ENCODE data around the gene WIPF2.
A peak's percentile ranks its signal among the peaks of the same experiment; 100 is the strongest.

WIPF2 gene

DNA sequence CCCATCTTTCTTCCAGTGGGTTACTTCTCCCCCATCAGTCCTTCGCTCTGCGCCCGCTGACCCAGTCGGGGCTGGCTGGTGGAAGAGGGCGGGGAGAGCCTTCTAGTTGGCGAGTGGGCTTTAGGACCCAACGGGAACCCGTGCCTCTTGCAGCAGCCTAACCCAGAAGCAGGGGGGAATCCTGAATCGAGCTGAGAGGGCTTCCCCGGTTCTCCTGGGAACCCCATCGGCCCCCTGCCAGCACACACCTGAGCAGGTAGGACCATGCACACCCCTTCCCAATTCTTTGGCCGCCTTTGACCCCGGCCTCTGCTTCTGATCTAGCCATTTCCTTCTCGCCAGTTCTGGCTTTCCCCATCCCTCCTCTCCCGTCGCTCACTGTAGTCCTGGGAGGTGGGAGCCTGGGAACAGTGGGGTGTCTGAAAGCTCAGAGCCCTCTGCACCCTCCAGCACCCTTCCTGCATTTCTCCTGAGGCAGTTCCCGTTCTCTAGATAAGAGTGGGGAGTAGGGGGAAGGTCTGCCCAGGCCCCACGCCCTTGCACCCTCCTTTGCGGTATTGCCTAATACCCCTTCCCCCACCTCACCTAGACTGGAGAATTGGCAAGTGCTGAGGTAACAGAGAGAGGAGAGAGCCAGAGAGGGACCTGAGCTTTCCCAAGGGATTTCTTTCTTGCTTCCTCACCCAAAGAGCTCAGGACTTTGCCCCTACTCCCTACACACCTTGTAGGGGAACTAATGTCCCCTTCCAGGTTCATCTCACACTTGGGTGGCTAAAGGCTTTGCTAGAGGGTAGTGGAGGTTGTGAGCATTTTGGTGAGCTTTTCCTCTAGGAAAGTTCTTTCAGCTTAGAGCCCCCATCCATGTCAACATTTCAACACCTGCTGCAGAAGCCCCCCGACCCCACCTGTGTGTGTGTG is 90.2 kb downstream of the WIPF2 start, which contains the start of gene RARA:
Gene RARA (plus strand): TSS at position 150 of the 918 bp plus-strand sequence. CDS start 22,039 bp downstream, outside the sequence.
- no peak within 1 kb of the TSS for H3K27ac ChIP-seq (ENCODE audit: low read depth, low read length)
- H3K9ac ChIP-seq (ENCODE audit: low read length): peak within 1 kb of the TSS; percentile 19
- peak within 1 kb of the TSS; percentile 69 for H3K4me3 ChIP-seq (ENCODE audit: low read length)
- no peaks in the 10 kb centered on the region for H3K27me3 ChIP-seq (ENCODE audit: control insufficient read depth, insufficient read depth, low read length)
- H3K36me3 ChIP-seq (ENCODE audit: control insufficient read depth, insufficient read depth, low read length): no peaks in the 10 kb centered on the region
- peaks cover 38% of the 10 kb centered on the region for H3K4me1 ChIP-seq (ENCODE audit: control insufficient read depth, insufficient read depth, low read length)

DNA sequence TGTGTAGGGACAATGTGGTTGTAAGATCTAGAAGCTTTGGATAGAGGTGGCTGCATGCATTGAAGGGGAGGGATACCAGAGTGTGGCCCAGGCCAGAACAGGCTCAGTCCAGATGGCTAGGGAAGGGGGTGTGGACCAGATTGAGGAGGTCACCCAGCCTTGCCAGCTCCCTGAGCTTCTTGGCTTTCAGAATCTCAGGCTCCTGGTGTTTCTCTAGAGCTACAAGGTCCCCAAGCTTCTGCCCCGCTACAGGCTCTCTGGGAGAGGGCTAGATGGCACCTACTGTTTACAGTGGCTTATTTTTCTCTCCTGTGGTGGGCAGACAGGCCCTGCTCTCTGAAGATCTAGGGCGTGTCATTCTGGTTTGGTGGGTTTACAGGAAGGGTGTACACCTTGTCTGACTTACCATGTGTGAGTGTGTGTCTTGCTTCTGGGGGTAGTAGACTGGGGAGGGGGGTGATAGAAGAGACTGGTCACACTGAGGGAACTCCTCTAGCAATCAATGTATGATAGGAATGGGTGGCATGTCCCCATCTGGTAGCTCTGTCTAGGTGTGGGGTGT is 90.9 kb downstream of the WIPF2 start:
- Histone ChIP-seq H3K27me3 (ENCODE audit: control insufficient read depth, insufficient read depth, low read length) (no peaks in the 10 kb centered on the region), H3K36me3 (ENCODE audit: control insufficient read depth, insufficient read depth, low read length) (no peaks in the 10 kb centered on the region), H3K4me1 (ENCODE audit: control insufficient read depth, insufficient read depth, low read length) (peaks cover 32% of the 10 kb centered on the region), H3K9ac (ENCODE audit: low read length) (no peak overlapping the region), H3K4me3 (ENCODE audit: low read length) (peak overlapping the region; percentile 69), H3K27ac (ENCODE audit: low read depth, low read length) (no peak overlapping the region)

DNA sequence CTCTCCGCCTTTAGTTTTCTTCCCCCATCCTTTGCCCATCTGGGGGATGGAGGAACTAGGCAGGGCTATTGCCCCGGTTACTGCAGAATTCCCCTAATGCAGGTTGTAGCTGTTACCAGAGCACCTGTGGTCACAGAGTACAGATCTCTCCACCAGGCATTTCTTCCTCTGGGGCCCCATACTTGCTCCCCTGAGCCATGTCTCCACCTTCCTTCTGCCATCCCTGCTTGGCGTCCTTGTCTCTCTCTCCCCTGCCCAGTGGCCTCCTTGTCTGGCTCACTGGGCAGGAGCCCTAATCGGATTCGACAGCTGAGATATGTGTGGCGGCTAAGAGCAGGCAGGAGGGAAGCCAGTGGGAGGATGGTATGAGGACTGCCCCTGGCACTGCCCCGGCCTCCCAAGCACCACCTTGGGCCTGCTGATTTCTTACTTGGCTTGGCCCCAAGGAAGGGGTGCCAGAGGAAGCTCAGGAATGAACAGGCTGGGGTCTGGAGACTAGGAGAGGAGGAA is 91.8 kb downstream of the WIPF2 start:
- H3K4me1 ChIP-seq (ENCODE audit: control insufficient read depth, insufficient read depth, low read length): peaks cover 38% of the 10 kb centered on the region
- H3K27ac ChIP-seq (ENCODE audit: low read depth, low read length): no peak overlapping the region
- no peak overlapping the region for H3K9ac ChIP-seq (ENCODE audit: low read length)
- H3K4me3 ChIP-seq (ENCODE audit: low read length): no peak overlapping the region
- H3K27me3 ChIP-seq (ENCODE audit: control insufficient read depth, insufficient read depth, low read length): no peaks in the 10 kb centered on the region
- no peaks in the 10 kb centered on the region for H3K36me3 ChIP-seq (ENCODE audit: control insufficient read depth, insufficient read depth, low read length)

DNA sequence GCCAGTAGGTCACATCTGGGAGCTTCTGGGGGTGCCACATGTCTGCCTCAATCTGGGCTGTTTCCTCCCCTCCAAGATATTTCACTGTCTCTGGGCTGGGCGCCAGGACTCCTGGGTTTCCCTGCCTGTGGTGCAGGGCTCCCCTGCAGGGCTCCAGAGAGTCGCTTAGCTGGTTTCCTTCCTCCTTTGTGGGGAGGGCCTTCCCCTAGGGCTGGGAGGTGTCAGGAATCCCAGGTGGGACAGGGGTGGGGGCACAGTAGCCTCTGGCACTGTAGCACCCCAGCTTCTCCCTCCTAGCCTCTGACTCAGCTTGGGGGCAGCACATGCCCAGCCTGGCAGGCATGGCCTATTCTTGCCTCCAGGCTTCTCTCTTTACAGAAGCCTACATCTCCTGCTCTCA is 92.5 kb downstream of the WIPF2 start:
- H3K9ac ChIP-seq (ENCODE audit: low read length): no peak overlapping the region

DNA sequence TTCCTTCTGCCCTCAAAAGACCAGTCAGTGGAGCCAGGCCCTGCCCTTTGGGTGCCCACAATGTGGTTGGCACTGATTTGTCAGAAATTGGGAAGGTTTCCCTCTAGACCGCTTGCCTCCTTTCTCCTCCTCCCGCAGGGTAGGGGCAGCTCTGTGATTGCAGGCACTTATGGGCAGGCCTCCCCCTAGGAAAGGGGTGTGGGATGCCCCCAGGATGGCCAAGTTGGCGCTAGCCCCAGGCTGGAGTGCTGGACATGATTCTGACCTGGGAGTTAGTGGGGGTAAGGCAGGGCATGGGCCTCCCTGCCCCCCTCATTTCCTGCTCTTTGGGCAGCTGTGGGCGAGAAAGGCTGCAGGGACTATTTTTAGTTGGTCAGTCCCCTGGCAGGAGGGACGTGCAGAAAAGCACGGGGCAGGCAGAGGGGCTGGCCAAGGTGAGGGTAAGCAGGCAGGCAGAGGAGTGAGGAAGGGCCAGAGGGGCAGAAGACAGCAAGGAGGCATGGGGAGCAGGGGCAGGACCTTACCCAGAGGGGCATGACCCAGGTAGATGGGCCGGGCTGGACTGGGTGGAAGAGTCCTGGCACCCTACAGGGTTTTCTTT is 93.1 kb downstream of the WIPF2 start:
- Histone ChIP-seq H3K27me3 (ENCODE audit: control insufficient read depth, insufficient read depth, low read length) (no peaks in the 10 kb centered on the region), H3K4me3 (ENCODE audit: low read length) (no peak overlapping the region), H3K36me3 (ENCODE audit: control insufficient read depth, insufficient read depth, low read length) (no peaks in the 10 kb centered on the region), H3K4me1 (ENCODE audit: control insufficient read depth, insufficient read depth, low read length) (peaks cover 46% of the 10 kb centered on the region), H3K9ac (ENCODE audit: low read length) (no peak overlapping the region), H3K27ac (ENCODE audit: low read depth, low read length) (peak overlapping the region; percentile 19)

More for the DNA sequence above, 92.5 kb downstream of the WIPF2 start:
- peak overlapping the region; percentile 35 for H3K27ac ChIP-seq (ENCODE audit: low read depth, low read length)
- H3K4me1 ChIP-seq (ENCODE audit: control insufficient read depth, insufficient read depth, low read length): peaks cover 44% of the 10 kb centered on the region
- H3K4me3 ChIP-seq (ENCODE audit: low read length): no peak overlapping the region
- H3K36me3 ChIP-seq (ENCODE audit: control insufficient read depth, insufficient read depth, low read length): no peaks in the 10 kb centered on the region
- no peaks in the 10 kb centered on the region for H3K27me3 ChIP-seq (ENCODE audit: control insufficient read depth, insufficient read depth, low read length)

DNA sequence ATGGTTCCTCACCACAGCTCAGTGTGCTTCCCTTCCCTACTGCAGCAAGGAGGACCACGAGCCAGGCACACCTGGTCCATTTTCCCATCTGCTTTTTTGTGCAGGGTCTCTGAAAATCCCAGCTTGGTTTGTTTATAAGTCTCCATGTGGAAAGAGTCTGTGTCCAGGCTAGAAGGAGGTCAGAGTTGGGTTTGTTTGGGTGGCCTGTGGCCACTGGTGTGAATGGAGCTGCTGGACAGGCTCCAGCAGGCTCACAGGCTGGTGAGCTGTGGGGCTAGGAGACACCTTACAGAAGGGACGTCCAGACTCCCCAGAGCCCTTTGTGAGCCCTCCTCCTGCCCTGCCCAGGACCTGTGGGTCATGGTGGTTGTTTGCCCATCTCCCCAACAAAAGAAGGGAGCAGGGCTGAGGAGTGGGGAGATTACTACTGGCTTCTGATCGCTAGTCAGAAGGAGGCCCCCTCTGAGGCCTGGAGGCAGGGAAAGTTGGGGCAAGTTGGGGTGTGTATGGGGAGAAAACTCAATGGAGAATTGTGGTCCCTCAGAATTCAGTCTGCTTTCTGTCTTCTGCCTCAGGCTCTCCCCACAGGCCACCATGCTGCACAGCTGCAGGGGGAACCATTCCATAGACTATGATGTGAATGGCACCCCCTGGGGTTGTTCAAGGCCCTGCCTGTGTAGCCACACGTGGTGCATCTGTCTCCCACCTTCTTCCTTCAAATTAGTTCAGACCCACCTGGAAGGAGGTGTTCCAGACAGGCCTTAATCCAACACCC is 94.0 kb downstream of the WIPF2 start:
- H3K27me3 ChIP-seq (ENCODE audit: control insufficient read depth, insufficient read depth, low read length): no peaks in the 10 kb centered on the region
- peaks cover 50% of the 10 kb centered on the region for H3K4me1 ChIP-seq (ENCODE audit: control insufficient read depth, insufficient read depth, low read length)
- H3K9ac ChIP-seq (ENCODE audit: low read length): no peak overlapping the region
- no peak overlapping the region for H3K27ac ChIP-seq (ENCODE audit: low read depth, low read length)
- H3K36me3 ChIP-seq (ENCODE audit: control insufficient read depth, insufficient read depth, low read length): no peaks in the 10 kb centered on the region
- H3K4me3 ChIP-seq (ENCODE audit: low read length): no peak overlapping the region

DNA sequence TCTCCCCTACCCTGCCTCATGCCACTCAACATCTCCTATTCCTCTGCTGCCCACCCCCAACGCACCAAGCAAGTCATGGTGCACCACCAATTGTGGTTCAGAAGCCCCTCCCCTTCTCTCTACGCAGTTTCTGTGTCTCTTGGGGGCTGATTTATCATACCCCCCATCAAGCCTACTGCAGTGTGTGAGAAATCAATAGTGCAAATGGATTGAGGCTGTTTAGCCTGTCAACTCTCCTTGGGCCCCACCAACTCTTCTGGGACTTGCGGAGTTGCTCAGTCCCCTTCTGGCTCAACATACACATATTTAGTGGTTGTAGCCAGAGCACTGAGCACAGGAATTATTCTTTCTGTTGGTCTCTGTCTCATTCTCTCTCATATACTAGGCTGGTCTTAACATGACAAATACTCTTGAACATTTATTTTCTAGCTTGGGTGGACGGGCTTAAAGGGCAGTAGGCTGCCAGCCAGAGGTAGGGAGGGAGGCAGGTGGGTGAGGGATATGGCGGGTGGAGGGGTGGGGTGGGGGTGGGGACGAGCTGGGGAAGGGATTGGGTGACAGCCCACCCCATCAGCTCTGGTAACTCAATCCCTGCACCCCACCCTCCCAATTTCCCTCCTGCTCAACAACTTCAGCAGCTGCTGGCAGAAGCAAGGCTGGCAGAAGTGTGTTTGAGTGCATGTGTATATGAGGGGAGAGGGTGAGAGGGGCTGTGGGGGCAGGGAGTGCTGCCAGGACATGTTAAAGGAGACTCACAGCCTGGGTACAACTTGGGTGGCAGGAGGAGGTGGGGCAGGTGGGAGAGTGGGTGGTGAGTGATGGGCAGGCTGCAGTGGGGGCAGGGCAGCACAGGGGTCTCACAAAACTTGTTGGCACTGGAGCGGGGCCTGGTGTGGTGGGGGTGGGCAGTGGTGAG is 94.8 kb downstream of the WIPF2 start:
- Histone ChIP-seq H3K9ac (ENCODE audit: low read length) (no peak overlapping the region), H3K4me1 (ENCODE audit: control insufficient read depth, insufficient read depth, low read length) (peaks cover 50% of the 10 kb centered on the region), H3K27ac (ENCODE audit: low read depth, low read length) (no peak overlapping the region), H3K36me3 (ENCODE audit: control insufficient read depth, insufficient read depth, low read length) (no peaks in the 10 kb centered on the region), H3K4me3 (ENCODE audit: low read length) (no peak overlapping the region), H3K27me3 (ENCODE audit: control insufficient read depth, insufficient read depth, low read length) (no peaks in the 10 kb centered on the region)

DNA sequence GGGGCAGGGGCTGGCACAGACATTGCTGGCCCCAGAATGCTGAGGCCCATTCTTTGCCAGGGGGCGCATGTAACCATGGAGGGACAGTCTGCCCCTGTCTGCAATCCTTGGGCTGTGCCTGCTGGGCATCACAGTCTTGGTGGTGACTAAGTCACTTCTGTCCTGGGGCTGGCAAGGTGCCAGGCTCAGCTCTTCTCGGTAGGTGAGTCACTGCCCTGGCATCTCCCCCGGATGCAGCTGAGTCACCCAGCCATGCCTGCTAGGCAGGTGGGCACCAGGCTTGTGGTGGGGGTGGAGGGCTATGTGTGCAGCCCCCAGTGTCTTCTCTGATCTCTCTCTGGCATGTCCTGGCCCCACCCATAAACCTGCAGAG is 95.5 kb downstream of the WIPF2 start:
- Histone ChIP-seq H3K27me3 (ENCODE audit: control insufficient read depth, insufficient read depth, low read length) (no peaks in the 10 kb centered on the region), H3K4me1 (ENCODE audit: control insufficient read depth, insufficient read depth, low read length) (peaks cover 51% of the 10 kb centered on the region), H3K27ac (ENCODE audit: low read depth, low read length) (no peak overlapping the region), H3K9ac (ENCODE audit: low read length) (no peak overlapping the region), H3K36me3 (ENCODE audit: control insufficient read depth, insufficient read depth, low read length) (no peaks in the 10 kb centered on the region), H3K4me3 (ENCODE audit: low read length) (no peak overlapping the region)

DNA sequence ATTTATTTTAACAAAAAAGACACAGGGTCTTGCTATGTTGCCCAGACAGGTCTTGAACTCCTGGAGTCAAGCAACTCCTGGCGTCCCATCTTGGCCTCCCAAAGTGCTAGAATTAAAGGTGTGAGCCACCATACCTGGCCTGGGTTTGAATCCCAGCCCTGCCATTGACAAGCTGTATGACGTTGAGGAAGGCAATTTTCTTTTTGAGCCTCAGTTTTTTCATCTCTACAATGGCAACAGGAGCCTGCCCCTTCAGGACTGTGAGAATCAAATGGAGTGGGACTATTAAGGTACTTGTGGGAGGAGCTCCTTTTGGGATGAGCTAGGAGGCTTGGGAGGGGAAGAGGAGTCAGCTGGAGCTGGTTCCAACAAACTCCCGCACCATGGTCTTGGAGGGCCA is 96.1 kb downstream of the WIPF2 start:
- Histone ChIP-seq H3K27ac (ENCODE audit: low read depth, low read length) (no peak overlapping the region), H3K4me1 (ENCODE audit: control insufficient read depth, insufficient read depth, low read length) (peaks cover 55% of the 10 kb centered on the region), H3K36me3 (ENCODE audit: control insufficient read depth, insufficient read depth, low read length) (no peaks in the 10 kb centered on the region), H3K9ac (ENCODE audit: low read length) (no peak overlapping the region), H3K27me3 (ENCODE audit: control insufficient read depth, insufficient read depth, low read length) (no peaks in the 10 kb centered on the region), H3K4me3 (ENCODE audit: low read length) (no peak overlapping the region)

DNA sequence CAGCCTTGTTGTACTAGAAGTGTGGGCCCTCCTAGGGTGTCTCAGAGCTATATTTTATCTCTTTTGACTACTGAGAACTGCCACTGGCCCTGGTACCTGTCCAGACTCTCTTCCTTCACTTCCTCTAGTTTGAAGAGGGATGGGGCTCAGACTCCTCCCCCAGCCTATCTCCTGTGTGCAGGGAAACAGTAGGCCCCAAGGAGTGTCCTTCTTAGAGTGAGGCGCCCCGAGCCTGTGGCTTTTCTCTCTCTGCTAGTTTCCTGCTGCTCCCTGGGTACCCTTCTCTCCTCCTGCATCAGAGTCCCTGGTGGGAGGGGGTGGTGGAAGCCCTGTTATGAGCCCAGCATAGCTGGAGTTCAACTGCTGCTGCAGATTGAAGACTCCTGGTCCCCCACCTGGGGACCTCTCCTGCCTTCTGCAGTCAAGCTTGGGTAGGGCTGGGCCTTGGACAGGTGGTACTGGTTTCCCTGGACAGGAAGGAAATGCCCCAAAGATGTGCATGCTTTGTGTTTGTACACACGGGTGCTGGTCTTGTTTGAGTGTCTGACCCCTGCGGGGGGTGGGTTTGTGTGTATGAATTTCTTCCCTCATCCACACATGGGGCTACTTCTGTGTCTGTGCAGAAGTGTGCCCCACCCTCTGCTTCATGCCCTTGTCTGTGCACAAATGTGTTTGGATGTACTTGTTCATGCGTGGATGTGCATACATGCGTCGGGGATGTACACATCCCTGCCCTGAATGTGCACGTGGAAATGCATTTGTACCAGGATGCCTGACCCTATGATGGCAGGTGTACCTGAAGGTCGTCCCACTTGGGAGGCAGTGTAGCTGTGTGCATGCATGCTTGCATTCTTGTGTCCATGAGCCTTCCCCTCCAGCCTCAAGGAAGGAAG is 96.8 kb downstream of the WIPF2 start:
- Histone ChIP-seq H3K4me1 (ENCODE audit: control insufficient read depth, insufficient read depth, low read length) (peaks cover 60% of the 10 kb centered on the region), H3K9ac (ENCODE audit: low read length) (peak overlapping the region; percentile 29), H3K27ac (ENCODE audit: low read depth, low read length) (peak overlapping the region; percentile 29), H3K4me3 (ENCODE audit: low read length) (peak overlapping the region; percentile 7), H3K36me3 (ENCODE audit: control insufficient read depth, insufficient read depth, low read length) (no peaks in the 10 kb centered on the region), H3K27me3 (ENCODE audit: control insufficient read depth, insufficient read depth, low read length) (no peaks in the 10 kb centered on the region)

Data from rectal smooth muscle tissue (tissue), 1 donor.